ENCODE results near the gene ETV1.

DNA sequence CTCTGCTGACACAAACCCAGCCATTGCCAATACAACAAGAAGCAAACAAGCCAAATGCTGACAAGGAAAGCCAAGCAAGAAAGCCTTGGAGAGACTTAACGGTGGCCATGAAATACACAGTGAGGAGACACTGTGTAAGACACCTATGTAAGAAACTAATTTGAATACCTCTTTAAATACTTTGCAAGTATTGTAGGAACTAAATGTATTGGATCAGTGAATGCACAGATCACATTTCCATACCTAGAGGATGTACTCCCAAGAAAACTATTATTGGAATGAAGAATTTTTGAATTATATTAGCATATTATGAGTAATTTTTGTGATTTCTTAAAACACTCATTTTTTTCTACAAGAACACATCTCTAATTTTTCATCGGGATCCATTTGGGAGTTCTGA lies 34.0 kb downstream of the ETV1 start:
- no peak for TF ChIP-seq BHLHE40 (IDR thresholded peaks at IDR 0.05; ENCODE audit: borderline replicate concordance)
- no peak for TF ChIP-seq SP1 (IDR thresholded peaks at IDR 0.05)
